HG03097 (cell line): ENCODE measurements around the gene SYNJ2.

Source experiments
- ATAC-seq: cut with Tn5 transposase; IDR thresholded peaks from one replicate; pipeline ENCODE4 v1.9.1; 2021; ENCODE audit not compliant: unreplicated experiment, low FRiP score

Gene SYNJ2

DNA sequence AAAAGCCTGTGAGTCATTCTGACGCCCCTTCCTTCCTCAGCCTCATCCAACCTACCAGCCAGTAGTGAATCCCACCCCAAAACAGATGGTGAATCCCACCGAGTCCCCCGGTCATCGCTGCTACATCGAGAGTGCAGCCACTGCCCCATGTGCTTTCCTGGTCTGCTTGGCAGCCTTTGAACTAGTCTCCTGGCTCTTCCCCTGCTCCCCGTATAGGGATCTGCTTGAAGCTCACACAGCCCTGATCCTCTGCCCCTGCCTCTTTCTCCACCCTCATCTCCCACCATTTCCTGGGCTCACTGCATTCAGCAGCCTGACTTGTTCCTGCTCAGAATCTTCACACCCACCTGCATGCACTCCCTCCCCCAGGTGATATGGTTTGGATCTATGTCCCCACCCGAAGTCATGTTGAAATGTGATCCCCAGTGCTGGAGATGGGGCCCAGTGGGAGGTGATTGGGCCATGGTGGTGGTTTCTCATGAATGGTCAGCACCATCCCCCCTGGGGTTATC is 14.6 kb downstream of the SYNJ2 start:
- ATAC-seq = no peak

DNA sequence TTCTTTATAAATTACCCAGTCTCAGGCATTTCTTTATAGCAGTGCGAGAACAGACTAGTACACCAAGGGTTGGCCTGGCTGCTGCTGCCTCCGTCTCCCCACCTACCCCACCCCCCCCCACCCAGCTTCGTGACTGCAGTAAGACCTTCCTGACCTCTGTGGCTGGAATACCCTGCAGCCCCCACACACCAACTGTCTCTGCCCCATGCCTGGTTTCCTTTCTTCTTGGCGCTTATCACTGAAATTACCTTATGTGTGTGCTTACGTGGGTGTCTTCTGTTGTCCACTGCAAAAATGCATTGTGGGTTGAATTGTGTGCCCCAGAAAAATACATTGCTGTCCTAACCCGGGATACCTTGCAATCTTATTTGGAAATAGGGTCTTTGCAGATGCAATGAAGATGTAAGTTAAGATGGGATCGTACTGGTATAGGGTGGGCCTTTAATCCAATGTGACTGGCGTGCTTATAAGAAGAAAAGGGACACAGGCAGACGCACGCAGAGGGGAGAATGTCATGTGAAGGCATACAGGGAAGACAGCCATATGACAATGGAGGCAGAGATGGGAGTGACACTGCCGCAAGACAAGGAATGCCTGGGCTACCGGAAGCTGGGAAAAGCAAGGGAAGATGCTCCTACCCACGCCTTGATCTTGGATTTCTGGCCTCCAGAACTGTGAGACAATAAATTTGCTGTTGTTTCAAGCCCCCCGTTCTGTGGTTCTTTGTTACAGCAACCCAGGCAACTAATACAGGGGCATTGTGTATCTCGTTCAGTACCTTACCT is 15.4 kb downstream of the SYNJ2 start:
- no peak for ATAC-seq

DNA sequence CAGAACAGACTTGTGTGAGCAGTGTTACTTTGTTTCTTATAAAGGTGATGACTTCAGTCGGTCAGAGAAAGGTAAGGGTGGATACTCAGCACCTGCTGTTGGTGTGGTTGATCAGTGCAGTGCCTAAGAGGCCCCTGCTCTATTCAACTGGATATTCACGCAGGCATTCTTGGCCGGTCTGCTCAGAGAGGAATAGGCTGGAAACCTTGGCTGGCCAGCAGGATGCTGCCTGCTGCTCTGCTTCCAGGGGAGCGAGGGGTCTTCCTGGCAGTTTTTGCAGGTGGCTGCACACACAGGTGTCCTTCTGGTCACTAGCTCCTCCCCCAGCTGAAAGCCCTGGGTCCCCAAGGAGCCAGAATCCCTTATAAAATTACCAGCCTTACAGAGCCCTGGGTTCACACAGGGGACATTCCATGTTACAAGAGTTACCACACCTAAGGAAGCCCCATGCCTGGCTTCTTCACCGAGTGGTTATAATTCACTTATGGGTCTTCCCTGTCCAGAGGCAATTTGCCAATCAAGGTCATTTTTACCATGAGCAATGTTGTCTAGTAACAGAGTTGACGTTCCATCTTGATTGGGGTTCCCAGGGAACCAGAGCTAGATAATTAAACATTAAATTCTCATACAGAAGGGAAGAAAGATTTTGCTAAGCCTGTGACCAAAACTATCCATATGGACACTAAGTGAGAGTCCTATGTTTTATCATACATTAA is 16.4 kb downstream of the SYNJ2 start:
- no peak for ATAC-seq

DNA sequence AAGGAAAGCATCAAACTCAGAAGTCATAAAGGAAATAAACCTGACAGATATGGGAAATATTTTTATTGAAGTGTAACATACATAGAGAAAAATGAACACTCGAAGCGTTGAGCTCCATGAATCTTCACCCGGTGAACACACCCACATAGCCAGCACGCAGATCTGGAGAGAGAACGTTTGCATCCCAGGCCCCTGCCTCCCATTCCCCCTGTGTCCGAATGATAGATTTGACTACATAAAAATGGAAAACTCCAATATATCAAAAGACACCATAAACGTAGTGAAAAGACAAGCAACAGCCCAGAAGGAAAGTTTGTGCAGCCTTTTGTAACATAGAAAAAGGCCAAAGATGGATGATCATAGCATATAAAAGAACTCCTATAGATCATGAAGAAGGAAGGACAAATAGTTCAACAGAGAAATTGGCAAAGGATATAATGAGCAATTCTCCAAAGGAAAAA is 17.1 kb downstream of the SYNJ2 start:
- ATAC-seq = no peak

DNA sequence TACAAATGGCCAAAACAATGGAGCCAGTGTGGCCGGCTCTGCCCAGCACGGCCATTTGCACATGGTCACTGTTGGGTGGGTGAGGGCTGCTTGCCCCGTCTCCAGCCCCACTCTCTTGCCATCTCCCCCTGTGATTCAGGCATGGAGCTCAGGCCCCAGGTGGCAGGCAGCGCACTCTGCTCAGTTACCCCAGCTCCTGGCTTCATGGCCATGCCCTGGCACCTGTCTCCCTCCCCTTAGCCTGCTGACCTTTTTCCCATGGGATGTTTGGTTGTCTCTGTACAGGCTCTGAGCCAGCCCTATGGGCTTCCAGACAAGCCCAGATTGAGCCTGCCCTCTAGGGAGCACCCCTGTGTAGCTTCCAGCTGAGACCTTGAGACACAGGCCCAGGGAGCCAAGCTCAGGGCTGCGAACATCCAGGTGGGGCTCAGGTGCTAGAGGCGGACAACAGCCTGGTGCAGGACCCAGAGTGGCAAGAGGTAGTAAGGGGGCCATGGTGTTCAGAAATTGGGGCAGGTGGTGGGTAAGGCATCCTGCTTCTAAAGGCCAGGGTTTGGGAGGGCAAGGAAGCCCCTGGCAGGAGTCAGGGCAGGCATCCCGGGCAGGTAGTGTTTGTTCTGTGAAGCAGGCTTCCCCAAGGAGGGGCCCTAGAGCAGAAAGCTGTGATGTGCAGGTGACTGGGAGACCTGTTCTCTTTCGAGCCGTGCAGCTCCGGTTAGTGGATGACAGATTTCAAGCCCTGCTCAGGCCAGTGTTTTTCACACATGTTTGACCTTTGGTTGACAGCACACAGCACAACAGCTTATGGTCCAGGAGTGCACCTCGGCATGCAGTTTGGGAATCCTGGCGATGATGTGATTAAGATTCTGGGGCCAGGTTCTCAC is 17.7 kb downstream of the SYNJ2 start:
- no peak for ATAC-seq

DNA sequence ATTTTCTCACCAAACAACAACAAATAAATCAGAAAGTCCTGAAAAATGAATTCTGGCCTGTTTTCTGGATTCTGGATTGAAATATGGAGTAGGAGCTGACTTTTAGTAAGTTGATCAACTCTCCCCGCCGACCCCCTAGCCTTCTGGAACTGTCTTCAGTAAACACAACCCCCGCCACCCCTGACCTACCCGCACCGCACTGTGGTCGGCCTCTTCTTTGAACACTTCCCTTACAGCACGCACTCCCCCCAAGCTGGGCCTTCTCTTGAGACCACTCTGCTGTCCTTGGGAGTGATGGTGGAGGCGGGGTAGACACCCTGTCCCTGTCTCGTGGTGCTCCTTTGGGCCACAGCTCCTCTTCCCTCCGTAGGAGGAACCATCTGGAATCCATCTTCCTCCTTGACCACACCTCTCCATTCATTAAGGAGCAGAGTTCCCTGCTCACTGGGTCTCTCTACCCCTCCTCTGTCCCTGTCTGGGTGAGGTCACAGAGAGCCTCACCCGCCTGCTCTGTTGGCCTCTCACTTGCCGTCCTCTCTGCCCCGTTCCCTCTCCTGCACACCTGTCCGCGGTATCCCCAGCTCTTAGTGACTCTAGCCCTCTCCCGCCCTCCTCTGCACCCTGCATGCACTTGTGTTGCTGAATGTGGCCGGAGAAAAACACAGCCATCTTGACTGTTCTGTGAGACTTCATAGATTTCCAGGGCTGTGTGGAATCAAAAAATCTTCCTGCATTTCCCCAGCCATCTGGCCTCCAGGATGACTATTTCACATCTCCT is 19.1 kb downstream of the SYNJ2 start:
- ATAC-seq = no peak

DNA sequence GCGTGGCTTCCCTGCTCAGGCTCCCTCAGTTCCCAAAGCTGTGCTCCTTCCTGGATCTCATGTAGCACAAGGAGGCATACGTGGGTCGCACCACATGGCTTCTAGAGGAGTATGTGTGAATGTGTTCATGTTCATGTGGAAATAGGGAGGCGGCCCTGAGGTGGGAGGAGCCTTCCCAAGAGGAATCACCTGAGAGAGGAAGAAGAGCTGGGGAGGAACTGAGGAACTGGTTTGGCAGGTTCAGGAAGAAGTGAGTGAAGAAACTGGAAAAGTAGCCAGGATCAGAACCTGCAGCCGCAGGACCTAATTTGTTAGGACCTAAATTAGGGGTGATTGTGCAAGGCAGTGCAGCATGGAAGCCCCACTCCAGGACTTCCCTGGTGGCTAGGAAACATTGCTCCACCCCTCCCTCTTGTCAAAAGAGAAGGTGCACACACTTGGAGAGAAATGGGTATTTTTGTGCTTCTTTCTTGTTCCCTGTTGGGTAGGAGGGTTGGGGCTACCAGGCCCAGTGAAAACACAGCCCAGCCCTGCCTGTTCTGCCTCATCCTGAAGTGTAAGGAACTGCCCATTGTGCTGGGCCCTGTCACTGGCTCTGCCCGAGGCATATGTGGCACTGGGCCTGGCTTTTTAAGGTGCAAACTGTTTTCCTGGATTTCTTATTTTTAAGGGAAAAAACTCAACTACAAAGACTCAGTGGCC is 20.7 kb downstream of the SYNJ2 start:
- no peak for ATAC-seq

DNA sequence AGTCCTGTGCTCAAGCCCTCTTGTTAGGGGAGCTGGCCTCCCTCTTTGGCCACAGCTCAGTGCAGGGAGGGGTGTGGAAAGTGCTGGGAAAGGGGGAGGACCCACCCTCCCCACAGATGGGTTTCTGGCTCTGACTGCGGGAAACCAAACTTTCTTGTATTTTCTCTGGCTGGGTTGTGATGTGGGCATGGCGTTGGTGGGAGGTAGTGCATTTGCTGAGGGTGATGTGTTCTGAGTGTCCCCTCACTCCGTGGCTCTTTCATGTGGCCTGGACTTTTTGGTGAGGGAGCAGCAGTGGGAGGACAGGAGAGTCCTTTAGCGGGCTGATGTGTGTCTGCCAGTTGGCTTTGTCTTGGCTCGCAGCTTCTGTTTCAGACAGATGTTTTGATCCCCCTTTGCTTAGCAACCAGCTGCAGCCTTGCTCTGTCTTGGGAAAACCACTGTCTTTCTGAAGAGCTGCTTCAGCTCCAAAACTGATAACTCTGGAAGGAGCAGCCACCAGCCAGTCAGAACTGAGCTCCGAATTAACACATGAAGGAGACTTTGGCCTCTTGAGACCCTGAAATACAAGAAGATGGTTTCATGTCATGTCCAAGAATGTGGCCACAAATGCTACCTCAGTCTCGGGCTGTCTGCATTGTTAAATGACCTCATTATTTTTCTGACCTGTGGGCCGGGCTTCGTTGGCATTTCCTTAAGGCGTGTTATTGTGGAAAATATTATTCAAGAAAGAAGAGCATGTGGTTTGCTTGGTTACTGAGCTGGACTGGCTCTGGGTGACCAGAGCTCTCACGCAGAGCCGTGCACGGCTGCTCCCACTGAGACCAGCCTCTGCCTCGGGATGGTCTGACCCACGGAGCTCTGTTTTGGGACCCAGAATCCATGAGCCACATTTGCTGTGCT is 21.5 kb downstream of the SYNJ2 start:
- ATAC-seq = no peak

DNA sequence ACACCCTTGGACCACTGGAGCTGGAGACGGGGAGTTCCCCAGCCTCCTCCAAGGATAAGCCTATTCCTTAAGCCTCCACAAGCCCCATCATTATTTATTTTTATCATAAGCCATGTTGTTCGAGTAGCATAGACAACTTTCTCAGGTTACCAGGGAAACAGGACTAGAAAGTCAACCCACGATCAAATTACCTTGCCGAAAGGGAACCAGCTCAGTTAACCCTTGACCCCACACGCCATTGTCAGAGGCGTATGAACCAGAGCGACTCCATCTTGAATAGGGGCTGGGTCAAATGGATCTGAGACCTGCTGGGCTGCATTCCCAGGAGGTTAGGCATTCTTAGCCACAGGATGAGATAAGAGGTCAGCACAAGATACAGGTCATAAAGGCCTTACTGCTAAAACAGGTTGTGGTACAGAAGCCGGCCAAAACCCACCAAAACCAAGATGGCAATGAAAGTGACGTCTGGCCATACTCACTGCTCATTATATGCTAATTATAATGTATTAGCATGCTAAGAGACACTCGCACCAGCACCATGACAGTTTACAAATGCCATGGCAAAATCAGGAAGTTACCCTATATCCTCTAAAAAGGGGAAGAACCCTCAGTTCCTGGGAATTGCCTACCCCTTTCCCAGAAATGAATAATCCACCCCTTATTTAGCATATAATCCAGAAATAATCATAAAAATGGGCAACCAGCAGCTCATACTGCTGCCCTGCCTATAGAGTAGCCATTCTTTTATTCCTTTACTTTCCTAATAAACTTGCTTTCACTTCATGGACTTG is 22.4 kb downstream of the SYNJ2 start:
- no peak for ATAC-seq

DNA sequence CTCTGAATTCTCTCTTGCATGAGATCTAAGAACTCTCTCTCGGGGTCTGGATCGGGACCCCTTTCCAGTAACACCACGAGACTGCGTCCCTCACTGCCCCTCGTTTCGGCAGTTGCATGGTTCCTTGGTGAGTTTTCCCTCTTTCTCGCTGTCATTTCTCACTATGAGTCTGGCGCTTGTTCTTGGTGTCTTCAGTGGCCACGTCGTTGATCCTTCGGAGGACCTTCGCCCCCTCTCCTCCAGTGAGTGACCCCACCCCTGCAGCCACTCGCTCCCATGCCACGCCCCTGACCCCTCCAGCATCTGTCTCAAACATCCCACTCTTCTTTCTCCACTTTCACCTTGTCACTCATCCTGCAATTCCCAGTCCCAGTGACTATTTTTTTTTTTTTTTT is 23.0 kb downstream of the SYNJ2 start:
- no peak for ATAC-seq

DNA sequence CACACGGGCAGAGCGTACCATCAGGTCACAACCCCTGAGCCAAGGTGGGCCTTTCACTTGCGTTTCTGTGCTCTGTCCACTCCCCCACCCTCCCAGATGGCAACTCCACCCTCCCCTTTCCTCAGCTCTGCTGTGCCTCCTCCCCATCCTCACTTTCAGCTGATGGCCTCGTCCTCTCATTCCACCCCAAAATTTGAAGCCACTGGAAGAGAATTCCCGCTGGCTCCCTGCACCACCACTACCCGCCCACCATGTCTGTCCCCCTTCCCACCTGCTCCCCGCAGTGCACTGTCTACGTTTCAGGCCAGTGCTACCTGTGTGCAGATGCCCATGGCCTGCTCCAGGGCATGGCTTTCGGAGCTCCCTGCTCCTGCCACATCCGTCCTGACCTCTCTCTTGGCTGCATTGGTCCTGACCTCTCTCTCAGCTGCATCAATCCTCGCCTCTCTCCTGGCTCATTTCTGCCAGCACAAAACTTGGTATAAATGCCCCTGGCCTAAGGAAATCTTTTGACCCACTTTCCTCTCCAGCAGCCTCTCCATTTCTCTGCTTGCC is 24.0 kb downstream of the SYNJ2 start:
- ATAC-seq = no peak

DNA sequence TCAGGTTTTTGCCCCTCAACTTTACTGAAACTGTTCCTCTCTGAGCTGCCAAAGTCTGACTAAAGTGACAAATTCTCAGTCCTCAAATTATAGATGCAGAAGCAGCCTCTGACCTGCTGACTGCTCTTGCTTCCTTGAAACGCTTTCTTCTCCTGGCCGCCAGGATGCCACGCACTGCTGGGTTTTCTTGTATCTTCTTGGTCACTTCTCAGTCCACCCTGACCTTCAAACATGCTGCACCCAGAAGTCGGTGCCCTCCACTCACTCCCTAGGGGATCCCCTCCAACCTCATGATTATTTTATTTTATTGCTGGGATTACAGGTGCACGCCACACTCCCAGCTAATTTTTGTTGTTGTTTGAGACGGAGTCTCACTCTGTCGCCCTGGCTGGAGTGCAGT is 24.7 kb downstream of the SYNJ2 start:
- no peak for ATAC-seq

DNA sequence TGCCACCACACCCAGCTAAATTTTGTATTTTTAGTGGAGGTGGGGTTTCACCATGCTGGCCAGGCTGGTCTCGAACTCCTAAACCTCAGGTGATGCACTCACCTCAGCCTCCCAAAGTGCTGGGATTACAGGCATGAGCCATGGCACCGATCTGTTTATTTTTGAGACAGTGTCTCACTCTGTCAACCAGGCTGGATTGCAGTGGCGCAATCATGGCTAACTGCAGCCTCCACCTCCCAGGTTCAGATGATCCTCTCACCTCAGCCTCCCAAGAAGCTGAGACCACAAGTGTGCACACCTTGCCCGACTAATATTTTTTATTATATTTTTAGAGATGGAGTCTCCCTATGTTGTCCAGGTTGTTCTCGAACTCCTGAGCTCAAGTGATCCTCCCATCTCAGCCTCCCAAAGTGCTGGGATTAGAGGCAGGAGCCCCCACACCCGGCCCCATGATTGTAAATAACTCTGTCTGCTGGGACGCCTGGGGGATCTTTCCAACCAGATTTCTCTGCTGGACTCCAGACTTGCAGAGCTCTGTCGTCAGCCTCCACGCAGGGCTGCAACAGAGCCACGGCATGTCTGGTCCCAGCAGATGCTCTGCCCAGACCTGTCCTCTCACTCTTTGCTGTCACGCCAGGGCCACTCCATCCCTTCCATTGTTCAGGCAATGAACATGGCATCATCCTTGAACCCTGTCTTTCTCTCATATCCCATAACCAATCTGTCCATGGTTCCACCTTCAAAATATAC is 25.3 kb downstream of the SYNJ2 start:
- no peak for ATAC-seq

DNA sequence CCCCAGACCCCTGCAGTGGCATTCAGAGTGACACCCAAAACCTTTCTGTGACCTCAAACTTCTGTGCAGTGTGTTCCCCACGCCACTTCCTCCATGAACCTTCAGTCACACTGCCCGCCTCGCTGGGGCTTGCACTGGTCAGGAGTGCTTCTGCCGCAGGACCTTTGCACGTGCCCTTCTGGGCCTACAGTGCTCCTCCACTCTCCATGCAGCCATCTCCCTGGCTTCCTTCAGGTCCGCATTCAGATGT is 27.1 kb downstream of the SYNJ2 start:
- no peak for ATAC-seq

DNA sequence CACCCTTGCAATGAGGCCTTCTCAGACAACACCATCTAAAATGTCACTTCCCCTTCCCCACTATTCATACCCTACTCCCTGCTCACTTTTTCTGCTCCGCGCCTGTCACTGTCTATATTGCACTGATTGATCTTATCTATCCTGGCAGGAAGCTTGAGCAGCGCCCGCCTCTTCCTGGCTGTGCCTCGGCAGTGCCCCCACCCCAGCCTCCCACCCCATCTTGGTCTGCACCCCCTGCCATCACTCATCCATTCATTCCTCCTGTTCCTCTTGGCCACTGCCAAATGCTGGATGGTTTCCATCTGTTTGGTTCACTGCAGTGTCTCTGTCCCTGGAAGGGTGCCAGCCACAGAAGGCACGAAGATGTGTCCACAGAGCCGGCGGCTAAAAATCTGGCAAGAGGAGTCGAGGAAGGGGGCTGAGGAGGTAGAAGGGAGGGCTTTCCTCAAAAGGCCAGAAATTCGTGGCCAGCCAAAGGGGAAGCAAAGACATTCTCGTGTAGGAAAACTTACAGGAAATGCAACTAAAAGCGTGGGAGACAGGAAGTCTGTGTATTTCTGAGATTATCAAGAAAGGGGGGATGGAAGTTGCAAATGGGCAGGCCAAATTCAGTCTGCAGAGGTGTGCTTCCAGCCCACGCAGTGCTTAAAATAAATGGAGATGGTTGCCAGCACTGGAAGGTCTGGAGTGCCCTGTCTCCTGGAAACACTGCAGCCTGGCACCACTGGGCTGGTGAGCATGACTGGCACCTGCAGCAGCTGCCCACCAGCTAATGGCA is 27.6 kb downstream of the SYNJ2 start:
- no peak for ATAC-seq

DNA sequence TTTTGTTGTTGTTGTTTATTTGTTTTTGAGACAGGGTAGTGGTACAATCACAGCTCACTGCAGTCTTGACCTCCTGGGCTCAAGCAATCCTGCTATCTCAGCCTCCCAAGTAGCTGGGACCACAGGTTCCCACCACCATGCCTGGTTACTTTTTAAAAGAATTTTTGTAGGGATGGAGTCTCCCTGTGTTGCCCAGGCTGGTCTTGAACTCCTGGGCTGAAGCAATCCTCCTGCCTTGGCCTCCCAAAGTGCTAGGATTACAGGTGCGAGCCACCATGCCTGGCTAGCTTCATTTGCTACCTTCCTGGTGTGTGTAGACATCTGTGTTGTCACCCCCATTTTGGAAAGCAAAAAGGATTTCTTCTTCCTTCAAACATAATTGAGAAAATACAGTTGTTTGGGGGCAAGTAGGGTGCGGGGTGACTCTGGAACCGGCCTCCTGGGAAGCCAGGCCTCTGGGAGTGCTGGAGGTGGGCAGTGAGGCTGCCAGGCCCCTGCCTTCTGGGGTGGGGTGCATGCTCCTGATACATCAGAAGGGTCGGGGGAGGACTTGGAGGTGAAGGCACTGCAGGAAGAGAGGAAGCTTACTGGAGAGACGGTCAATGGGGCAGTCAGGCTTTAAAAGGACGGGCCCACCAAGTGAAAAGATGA is 28.4 kb downstream of the SYNJ2 start:
- ATAC-seq = no peak
